RWPE2 (cell line): ENCODE data around the gene ZNF107.
A peak's percentile ranks its signal among the peaks of the same experiment; 100 is the strongest.

Experiments used
- ATAC-seq: fragments of 200-7000 bp; cut with Tn5 transposase; 3 replicates; pipeline ENCODE4 v1.9.1; 2021; ENCODE audit warnings: low read depth
- DNase-seq: peaks from one replicate; pipeline ENCODE4 v3.0.0-alpha.2; 2020; ENCODE audit warnings: low spot score
- H3K27ac ChIP-seq: fragments of 450-650 bp; 2 replicates; pipeline ENCODE4 v1.5.1; 2017; ENCODE audit warnings: mild to moderate bottlenecking; ENCODE audit not compliant: poor library complexity, severe bottlenecking
- H3K27me3 ChIP-seq: fragments of 250-450 bp; sonication (Bioruptor Pico); 2 replicates; pipeline ENCODE4 v1.5.1; 2021; ENCODE audit warnings: mild to moderate bottlenecking, moderate library complexity; ENCODE audit not compliant: insufficient read depth, poor library complexity, severe bottlenecking
- H3K36me3 ChIP-seq: fragments of 250-450 bp; sonication (Bioruptor Pico); 2 replicates; pipeline ENCODE4 v1.5.1; 2020; ENCODE audit warnings: low read depth, mild to moderate bottlenecking, moderate library complexity
- H3K4me1 ChIP-seq: fragments of 250-450 bp; sonication (Bioruptor Pico); 2 replicates; pipeline ENCODE4 v1.5.1; 2021; ENCODE audit warnings: mild to moderate bottlenecking, moderate library complexity; ENCODE audit not compliant: insufficient read depth, poor library complexity, severe bottlenecking
- H3K4me3 ChIP-seq: fragments of 250-450 bp; sonication (Bioruptor Pico); 2 replicates; pipeline ENCODE4 v1.5.1; 2021; ENCODE audit warnings: mild to moderate bottlenecking, moderate library complexity; ENCODE audit not compliant: severe bottlenecking
- H3K9me3 ChIP-seq: fragments of 250-450 bp; sonication (Bioruptor Pico); 2 replicates; pipeline ENCODE4 v1.5.1; 2021; ENCODE audit warnings: mild to moderate bottlenecking, moderate library complexity; ENCODE audit not compliant: severe bottlenecking
- CTCF ChIP-seq: fragments of 450-650 bp; IDR thresholded peaks from one replicate; pipeline ENCODE4 v1.5.1; 2017; ENCODE audit warnings: mild to moderate bottlenecking, moderate library complexity; ENCODE audit not compliant: poor library complexity, severe bottlenecking

Gene ZNF107

GRCh38 chr7:64637521-64638445, 28.1 kb upstream of the ZNF107 start:
- Histone ChIP-seq H3K4me1 (no peaks in the 10 kb centered on the region), H3K9me3 (peaks cover 2% of the 10 kb centered on the region), H3K27ac (no peak overlapping the region), H3K27me3 (no peaks in the 10 kb centered on the region), H3K4me3 (no peak overlapping the region), H3K36me3 (no peaks in the 10 kb centered on the region)
- no peak for TF ChIP-seq CTCF
- ATAC-seq (no peak), DNase-seq (no peak)

- DNase-seq (no peak), ATAC-seq (peak; percentile 51; the same call in 2 of the 3 replicates)
These were observed 27.1 kb upstream of the ZNF107 start for GRCh38 chr7:64638822-64639221.

GRCh38 chr7:64639267-64640001, 26.5 kb upstream of the ZNF107 start:
- Histone ChIP-seq H3K27ac (no peak overlapping the region), H3K9me3 (peaks cover 2% of the 10 kb centered on the region), H3K27me3 (no peaks in the 10 kb centered on the region), H3K4me3 (no peak overlapping the region), H3K36me3 (no peaks in the 10 kb centered on the region), H3K4me1 (no peaks in the 10 kb centered on the region)
- TF ChIP-seq CTCF = no peak
- ATAC-seq (no peak), DNase-seq (no peak)

More at GRCh38 chr7:64638822-64639221, 27.1 kb upstream of the ZNF107 start:
- H3K9me3 ChIP-seq = peaks cover 2% of the 10 kb centered on the region
- no peak overlapping the region for H3K4me3 ChIP-seq
- no peak for TF ChIP-seq CTCF
- H3K36me3 ChIP-seq = no peaks in the 10 kb centered on the region
- no peak overlapping the region for H3K27ac ChIP-seq
- H3K4me1 ChIP-seq = no peaks in the 10 kb centered on the region
- no peaks in the 10 kb centered on the region for H3K27me3 ChIP-seq

GRCh38 chr7:64640504-64640903, 25.4 kb upstream of the ZNF107 start:
- Histone ChIP-seq H3K27me3 (no peaks in the 10 kb centered on the region), H3K4me3 (no peak overlapping the region), H3K9me3 (no peaks in the 10 kb centered on the region), H3K27ac (no peak overlapping the region), H3K36me3 (no peaks in the 10 kb centered on the region), H3K4me1 (no peaks in the 10 kb centered on the region)
- no peak for DNase-seq
- no peak for ATAC-seq
- no peak for TF ChIP-seq CTCF
